Epithelial cell of proximal tubule (primary cell): ENCODE measurements around the gene SAFB. TPM values are rescaled to one million over a fixed set of nuclear protein-coding genes. Genes with fewer than 3 reads are reported as not detected.

Experiments used
- DNase-seq: peaks from one replicate; pipeline ENCODE4 v3.0.0-alpha.2; 2011; ENCODE audit warnings: low read depth
- H3K4me3 ChIP-seq: 2 replicates; pipeline ENCODE4 v1.5.1; 2011; ENCODE audit warnings: low read depth, mild to moderate bottlenecking, low read length
- total RNA-seq: library from RNA; depleted of rRNA; stranded (reverse); fragments of >200 nt; gene quantifications from 2 replicates; pipeline ENCODE4 v1.2.3, GENCODE V29; 2015
- TF ChIP-seq, protein P1 (sequence below): conservative IDR thresholded peaks from 2 replicates; pipeline ENCODE4 v1.5.1; 2012; ENCODE audit warnings: low read depth, mild to moderate bottlenecking, low read length

SAFB gene
- total RNA-seq, 1 donor from 2014 or later = 65.6 TPM

DNA sequence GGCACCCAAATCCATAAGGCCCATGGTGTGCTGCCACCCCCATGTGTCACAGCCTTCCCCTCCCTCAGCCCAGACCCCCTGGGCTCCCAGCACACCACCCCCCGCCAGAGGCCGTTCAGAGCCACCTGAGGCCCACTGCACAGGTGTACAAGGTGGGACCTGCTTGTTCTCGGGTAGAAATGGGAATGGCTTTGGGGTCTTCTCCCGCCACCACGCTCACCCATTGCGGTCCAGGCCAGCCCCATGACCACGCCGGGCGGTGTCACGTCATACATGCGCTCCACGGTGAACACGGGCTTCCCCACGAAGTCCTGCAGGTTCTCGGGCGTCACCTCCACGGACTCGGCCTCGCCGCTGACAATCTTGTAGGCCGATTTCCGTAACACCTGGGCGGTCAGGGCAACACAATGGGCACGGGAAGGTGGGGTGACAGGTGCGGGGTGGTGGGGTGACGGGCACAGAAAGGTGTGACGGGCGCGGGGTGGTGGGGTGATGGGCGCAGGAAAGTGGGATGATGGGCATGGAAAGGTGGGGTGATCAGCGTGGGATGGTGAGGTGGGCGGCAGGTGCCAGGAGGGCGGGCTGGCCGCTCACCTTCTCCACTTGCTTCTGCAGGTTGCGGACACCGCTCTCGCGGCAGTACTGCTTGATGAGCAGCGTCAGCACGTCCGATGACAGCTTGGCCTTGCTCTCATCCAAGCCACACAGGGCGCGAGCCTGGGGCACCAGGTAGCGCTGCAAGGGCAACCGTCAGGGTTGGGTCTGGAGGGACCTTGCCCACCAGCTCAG lies 71.5 kb downstream of the SAFB start:
- no peak overlapping the region for H3K4me3 ChIP-seq
- no peak for DNase-seq
- TF ChIP-seq, protein P1, sequence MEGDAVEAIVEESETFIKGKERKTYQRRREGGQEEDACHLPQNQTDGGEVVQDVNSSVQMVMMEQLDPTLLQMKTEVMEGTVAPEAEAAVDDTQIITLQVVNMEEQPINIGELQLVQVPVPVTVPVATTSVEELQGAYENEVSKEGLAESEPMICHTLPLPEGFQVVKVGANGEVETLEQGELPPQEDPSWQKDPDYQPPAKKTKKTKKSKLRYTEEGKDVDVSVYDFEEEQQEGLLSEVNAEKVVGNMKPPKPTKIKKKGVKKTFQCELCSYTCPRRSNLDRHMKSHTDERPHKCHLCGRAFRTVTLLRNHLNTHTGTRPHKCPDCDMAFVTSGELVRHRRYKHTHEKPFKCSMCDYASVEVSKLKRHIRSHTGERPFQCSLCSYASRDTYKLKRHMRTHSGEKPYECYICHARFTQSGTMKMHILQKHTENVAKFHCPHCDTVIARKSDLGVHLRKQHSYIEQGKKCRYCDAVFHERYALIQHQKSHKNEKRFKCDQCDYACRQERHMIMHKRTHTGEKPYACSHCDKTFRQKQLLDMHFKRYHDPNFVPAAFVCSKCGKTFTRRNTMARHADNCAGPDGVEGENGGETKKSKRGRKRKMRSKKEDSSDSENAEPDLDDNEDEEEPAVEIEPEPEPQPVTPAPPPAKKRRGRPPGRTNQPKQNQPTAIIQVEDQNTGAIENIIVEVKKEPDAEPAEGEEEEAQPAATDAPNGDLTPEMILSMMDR = no peak

DNA sequence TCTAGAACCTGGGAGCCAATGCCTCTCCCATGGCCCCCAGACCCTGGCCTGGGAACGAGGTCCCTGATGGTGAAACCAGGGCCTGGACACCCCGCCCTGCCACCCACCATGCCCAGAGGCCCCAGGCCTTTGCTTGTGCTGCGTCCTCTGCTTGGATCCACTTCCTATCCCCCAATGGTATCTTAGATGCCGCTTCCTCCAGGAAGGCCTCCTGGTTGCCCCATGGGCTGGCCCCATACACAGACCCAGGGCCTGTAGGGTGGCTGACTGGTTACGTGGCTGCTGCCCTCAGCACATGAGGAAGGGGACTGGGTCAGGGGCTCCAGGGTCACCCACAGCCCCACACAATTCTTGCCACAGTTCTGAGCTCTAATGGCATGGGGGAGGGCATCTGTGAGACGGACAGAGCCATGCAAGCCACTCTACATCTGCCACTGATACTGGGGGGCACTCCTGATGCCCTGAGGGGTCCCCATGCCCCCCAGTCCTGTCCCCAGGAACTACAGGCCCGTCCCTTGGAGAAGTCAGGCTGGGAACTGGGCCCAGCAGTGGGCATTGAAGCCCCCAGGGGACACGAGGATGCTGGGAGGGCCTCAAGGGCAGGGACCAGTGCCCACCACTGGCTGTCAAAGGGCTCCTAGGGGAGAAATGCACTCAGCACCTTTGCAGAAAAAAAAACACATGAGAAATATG lies 72.2 kb downstream of the SAFB start:
- no peak for DNase-seq
- TF ChIP-seq, protein P1 = no peak
- H3K4me3 ChIP-seq = no peak overlapping the region

DNA sequence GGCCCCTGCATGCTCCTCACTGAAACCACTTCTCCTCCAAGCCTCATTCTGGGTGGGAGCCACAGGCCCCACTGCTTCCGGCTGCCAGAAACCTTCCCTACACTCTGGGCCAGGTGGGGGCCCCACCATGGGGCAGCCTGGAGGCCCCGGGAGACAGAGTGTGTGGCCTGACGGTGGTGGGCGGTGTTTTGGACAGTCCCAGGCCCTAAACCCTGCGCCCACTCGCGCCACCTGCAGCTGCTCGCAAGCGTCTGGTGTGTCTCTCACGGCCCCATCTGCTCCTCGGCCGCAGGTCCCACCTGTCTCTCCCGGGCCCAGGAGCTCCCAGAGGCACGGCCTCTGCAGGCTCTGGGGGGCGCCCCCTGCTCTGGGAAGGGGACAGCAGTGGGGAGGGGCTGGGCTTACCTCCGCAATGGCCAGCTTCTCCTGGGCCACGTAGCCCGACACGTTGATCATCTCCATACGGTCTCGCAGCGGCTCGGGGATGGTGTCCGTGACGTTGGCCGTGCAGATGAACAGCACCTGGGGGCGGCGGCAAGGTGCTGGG lies 72.8 kb downstream of the SAFB start:
- H3K4me3 ChIP-seq = no peak overlapping the region
- DNase-seq = no peak
- TF ChIP-seq, protein P1 = no peak

DNA sequence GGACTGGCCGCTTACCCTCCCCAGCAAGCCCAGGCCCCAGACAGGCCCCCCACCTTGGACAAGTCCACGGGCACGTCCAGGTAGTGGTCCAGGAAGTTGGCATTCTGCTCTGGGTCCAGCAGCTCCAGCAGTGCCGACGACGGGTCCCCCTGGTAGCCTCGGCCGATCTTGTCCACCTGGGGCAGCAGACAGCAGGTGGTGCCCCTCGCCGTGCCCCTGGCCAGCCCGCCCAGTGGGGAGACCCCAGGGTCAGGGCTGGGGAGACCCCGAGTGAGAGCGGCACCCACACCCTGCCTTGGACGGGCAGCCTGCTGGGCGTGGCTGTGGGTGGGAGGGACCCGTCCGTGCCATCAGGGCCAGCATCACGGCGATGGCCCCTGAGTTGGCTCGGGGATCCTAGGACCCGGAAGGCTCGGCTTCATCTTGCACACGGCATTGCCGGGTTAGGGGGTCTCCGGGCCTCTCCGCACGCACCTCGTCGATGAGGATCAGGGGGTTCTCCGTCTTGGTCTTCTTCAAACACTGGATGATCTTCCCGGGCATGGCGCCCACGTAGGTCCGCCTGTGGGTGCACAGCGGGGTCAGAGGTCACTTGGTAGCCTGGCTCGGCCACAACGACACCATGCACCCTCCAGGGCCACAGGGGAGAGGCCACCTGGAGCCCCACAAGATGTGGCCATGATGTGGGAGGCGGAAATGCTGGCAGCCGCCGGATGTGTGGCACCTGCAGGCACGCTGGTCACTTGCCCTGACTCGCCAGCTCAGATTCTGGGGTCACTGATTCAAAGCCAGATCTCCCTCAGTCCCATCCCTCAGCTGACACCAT lies 73.5 kb downstream of the SAFB start:
- no peak overlapping the region for H3K4me3 ChIP-seq
- TF ChIP-seq, protein P1 = no peak
- DNase-seq = no peak

DNA sequence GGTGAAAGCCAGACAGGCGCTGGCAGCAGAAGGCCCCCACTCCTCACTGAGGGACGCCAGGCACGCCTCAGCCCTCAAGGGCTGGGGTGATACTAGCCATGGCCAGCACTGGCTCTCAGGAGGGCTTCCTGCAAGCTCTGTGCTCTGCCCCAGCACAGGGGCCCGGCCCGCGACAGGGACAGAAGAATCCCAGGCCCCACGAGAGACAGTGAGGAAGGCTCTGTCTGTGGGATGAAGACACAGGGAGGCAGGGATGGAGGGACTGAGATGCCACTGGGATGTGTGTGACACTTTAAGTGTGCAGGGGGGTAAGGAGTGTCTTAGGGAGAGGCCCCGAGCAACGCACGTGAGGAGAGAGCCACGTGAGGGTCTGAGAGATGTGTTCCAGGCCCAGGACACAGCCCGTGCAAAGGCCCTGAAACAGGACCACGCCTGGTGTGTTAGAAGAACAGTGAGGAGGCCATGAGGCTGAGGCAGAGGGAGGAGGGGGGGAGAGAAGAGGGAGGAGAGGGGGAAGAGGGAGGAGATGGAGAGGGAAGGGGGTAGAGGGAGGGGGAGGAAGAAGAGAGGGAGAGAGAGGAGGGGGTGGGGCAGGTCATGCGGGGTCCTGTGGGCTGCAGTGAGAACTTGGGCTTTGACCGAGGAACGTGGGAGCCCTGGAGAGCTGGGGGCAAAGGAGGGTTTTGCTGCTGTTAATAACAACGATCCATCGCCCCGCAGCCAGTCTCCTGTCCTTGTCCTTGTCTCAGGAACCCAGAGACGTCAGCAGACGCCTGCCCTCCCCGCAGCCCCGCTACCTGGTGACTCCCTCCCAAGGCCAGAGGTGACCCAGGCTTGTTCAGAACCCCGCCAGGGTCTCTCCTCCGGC lies 74.4 kb downstream of the SAFB start:
- no peak overlapping the region for H3K4me3 ChIP-seq
- DNase-seq = no peak
- TF ChIP-seq, protein P1 = no peak

DNA sequence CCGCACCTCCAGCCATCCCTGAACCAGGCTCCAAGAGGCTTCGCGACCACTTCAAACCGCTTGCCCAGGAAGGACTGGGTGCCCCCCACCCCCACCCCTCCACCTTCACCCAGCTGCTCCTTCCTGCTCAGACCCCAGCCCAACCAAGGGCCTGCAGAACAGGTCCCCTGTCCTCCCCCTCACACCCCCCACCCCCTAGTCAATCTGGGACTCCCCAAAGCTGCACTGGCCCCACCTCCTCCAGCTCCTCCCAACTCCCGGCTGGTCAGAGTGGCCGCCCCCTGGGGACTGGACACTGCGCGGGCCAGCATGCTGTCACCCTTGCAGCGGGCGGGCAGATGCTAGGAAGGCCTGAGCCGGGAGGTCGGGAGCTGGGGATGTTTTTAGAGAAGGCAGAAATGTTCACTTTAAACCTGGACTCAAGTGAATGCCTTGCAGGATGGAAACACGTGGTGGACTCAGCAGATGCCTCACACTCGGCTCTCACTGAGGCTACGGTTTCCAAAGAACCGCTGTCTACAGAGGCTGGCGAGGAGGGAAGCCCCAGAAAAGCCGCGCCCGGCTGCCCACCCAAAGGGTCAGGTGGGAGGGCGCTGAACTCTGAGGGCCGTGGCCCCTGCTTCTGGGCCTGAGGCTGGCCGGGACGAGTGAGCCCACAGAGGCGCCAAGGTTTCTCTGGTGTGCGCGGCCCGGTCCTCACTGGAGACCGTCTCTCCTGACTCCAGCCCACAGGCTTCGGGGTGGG lies 75.2 kb downstream of the SAFB start:
- H3K4me3 ChIP-seq = no peak overlapping the region
- TF ChIP-seq, protein P1 = no peak
- no peak for DNase-seq
